ENCODE data around the gene TUBGCP2. TPM values are rescaled to one million over a fixed set of nuclear protein-coding genes. Genes with fewer than 3 reads are reported as not detected.
"Not testable (repeated sequence)": the region's sequence is repeated elsewhere in the genome, so short reads cannot be mapped to it uniquely, and the experiment has no call there.

Gene TUBGCP2
- total RNA-seq, 1 donor from 2014 or later = 65.0 TPM

GRCh38 chr10:133234796-133235195, 73.9 kb downstream of the TUBGCP2 start:
- H3K36me3 Mint-ChIP-seq (ENCODE audit: low read depth); H3K9me3 Mint-ChIP-seq; intact Hi-C loops (cut with micrococcal nuclease); DNase-seq (ENCODE audit: low spot score); H3K27ac Mint-ChIP-seq; H3K4me1 Mint-ChIP-seq (ENCODE audit: low read depth): not testable (repeated sequence)
- H3K27me3 Mint-ChIP-seq (ENCODE audit: insufficient read depth) = peaks cover 55% of the 10 kb centered on the region
- H3K4me3 Mint-ChIP-seq = peak overlapping the region; percentile 30

- no peak overlapping the region for H3K4me3 Mint-ChIP-seq
- H3K27me3 Mint-ChIP-seq (ENCODE audit: insufficient read depth) = peaks cover 58% of the 10 kb centered on the region
- intact Hi-C loops (cut with micrococcal nuclease) = no loop called here
- DNase-seq (ENCODE audit: low spot score) = no peak
- no peak overlapping the region for H3K27ac Mint-ChIP-seq
- no peaks in the 10 kb centered on the region for H3K9me3 Mint-ChIP-seq
- H3K36me3 Mint-ChIP-seq (ENCODE audit: low read depth) = peaks cover 2% of the 10 kb centered on the region
- peaks cover 4% of the 10 kb centered on the region for H3K4me1 Mint-ChIP-seq (ENCODE audit: low read depth)
These were observed 76.6 kb downstream of the TUBGCP2 start for GRCh38 chr10:133231946-133232574.

DNA sequence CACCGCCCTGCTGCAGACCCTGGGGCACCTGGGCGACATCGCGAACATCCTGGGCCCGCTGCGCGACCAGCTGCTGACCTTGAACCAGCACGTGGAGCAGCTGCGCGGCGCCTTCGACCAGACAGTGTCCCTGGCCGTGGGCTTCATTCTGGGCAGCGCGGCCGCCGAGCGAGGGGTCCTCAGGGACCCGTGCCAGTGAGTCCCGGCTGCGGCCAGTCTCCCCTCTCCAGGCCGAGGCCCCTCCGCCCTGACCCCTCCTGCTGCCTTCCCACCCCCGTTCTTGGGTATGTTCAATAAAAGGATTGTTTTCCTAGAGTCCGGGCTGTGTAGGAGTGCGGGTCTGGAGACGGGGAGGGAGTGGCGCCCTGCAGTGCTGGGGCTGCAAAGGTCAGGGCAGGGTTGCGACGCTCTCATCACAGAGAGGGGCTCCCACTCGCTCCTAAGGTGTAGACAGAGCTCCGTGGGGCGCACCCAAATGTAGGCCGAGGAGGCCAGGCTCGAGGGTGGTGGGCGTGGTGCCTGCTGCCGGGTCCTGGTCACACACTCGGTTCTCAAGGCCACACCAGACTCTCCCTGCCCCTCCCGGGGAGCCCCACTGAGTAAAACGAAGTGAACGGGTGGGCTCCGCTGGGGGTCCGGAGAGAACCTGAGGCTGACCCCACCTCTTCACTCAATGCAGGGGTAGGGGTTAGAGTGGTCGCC, 77.3 kb downstream of the TUBGCP2 start:
- H3K4me3 Mint-ChIP-seq = no peak overlapping the region
- no peaks in the 10 kb centered on the region for H3K9me3 Mint-ChIP-seq
- intact Hi-C loops (cut with micrococcal nuclease) = no loop called here
- no peak for DNase-seq (ENCODE audit: low spot score)
- H3K36me3 Mint-ChIP-seq (ENCODE audit: low read depth) = peaks cover 2% of the 10 kb centered on the region
- peaks cover 9% of the 10 kb centered on the region for H3K4me1 Mint-ChIP-seq (ENCODE audit: low read depth)
- peaks cover 64% of the 10 kb centered on the region for H3K27me3 Mint-ChIP-seq (ENCODE audit: insufficient read depth)
- no peak overlapping the region for H3K27ac Mint-ChIP-seq

DNA sequence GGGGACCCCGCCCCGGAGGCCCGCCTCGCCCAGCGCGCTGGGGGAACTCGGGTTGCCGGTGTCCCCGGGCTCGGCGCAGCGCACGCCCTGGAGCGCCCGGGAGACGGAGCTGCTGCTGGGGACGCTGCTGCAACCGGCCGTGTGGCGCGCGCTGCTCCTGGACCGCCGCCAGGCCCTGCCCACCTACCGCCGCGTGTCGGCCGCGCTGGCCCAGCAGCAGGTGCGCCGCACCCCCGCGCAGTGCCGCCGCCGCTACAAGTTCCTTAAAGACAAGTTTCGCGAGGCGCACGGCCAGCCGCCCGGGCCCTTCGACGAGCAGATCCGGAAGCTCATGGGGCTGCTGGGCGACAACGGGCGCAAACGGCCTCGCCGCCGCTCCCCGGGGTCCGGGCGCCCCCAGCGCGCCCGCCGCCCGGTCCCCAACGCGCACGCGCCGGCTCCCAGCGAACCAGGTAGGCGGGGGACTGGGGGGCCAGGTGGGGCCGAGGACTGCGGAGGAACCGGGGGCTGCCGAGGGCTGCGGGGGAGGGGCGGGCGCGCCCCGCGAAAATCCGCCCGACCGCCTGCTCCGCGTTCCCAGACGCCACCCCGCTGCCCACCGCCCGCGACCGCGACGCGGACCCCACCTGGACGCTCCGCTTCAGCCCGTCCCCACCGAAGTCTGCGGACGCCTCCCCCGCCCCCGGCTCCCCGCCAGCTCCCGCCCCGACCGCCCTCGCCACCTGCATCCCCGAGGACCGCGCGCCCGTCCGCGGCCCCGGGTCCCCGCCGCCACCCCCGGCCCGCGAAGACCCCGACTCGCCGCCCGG, 78.1 kb downstream of the TUBGCP2 start:
- peaks cover 2% of the 10 kb centered on the region for H3K36me3 Mint-ChIP-seq (ENCODE audit: low read depth)
- peaks cover 17% of the 10 kb centered on the region for H3K4me1 Mint-ChIP-seq (ENCODE audit: low read depth)
- no peak overlapping the region for H3K4me3 Mint-ChIP-seq
- H3K9me3 Mint-ChIP-seq = no peaks in the 10 kb centered on the region
- no peak overlapping the region for H3K27ac Mint-ChIP-seq
- intact Hi-C loops (cut with micrococcal nuclease) = no loop called here
- H3K27me3 Mint-ChIP-seq (ENCODE audit: insufficient read depth) = peaks cover 69% of the 10 kb centered on the region
- DNase-seq (ENCODE audit: low spot score) = no peak

DNA sequence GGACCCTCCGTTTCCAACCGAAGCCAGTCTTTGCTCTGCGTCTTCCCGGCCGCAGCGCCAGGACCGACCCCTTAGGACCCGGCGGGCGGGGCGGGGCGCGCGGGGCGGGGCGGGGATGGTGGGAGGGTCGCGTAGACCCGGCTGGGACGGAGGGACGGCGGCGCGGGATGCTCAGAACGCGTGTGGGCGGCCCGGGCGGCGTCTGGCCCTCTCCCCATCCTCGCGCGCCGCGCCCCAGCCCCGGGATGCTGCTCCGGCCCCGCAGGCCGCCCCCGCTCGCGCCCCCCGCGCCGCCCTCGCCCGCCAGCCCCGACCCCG, 78.7 kb downstream of the TUBGCP2 start, which contains the start of gene UTF1:
Gene UTF1, plus strand, starts transcription at position 174 of the 318 bp plus-strand sequence. Its CDS starts 72 bp downstream, at position 246.
- peaks cover 2% of the 10 kb centered on the region for H3K36me3 Mint-ChIP-seq (ENCODE audit: low read depth)
- H3K9me3 Mint-ChIP-seq = no peaks in the 10 kb centered on the region
- peaks cover 67% of the 10 kb centered on the region for H3K27me3 Mint-ChIP-seq (ENCODE audit: insufficient read depth)
- intact Hi-C loops (cut with micrococcal nuclease) = no loop called here
- DNase-seq (ENCODE audit: low spot score) = no peak
- H3K27ac Mint-ChIP-seq = peak within 1 kb of the TSS; percentile 44
- no peak within 1 kb of the TSS for H3K4me3 Mint-ChIP-seq
- H3K4me1 Mint-ChIP-seq (ENCODE audit: low read depth) = peaks cover 18% of the 10 kb centered on the region

DNA sequence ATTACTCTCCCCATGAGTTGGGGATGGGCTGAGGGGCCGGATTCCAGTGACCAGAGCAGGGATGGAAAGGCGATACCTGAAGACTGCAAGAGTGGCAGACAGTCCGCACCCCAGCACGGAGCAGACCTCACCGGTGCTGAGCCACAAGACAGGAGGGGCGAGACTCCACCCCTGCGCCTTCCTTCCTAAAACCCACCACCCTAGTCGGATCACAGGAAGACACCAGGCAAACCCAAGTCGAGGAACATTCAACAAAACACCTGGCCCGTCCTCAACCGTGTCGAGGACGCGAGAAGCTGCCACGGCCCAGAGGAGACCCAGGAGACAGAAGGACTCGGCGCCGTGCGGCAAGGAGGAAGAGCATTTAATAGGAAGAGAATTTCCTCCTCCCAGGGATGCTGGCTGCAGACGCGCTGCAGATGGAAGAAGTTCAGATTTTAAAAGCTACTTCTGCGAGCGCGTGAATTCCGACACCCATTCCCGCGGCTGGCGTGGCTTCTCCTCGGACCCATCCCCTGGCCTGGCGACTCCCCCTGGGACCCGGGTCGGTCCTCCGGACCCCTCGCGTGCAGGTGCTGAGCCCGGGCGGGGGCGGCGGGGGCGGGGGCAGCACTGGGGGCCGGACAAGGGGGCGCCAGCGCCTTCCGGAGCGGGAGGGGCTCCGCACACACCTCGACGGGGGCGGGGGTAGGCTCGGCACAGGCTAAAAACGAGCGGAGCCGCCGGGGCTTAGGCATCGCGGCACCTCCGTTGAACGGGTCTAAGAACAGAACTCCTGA, 79.2 kb downstream of the TUBGCP2 start:
- no peaks in the 10 kb centered on the region for H3K9me3 Mint-ChIP-seq
- H3K27ac Mint-ChIP-seq = peak overlapping the region; percentile 44
- H3K36me3 Mint-ChIP-seq (ENCODE audit: low read depth) = peaks cover 2% of the 10 kb centered on the region
- intact Hi-C loops (cut with micrococcal nuclease) = loop anchor here (5.0 kb wide), 1 partner anchor 442 kb away; the partner anchor contains the start of gene NKX6-2
- peaks cover 18% of the 10 kb centered on the region for H3K4me1 Mint-ChIP-seq (ENCODE audit: low read depth)
- DNase-seq (ENCODE audit: low spot score) = no peak
- no peak overlapping the region for H3K4me3 Mint-ChIP-seq
- peaks cover 63% of the 10 kb centered on the region for H3K27me3 Mint-ChIP-seq (ENCODE audit: insufficient read depth)

Other genes starting within 250 kb of the TUBGCP2 start
- not detected in 2 replicates for gene ADGRA1, start 220.9 kb downstream of the TUBGCP2 start, total RNA-seq
- gene KNDC1, start 148.7 kb downstream of the TUBGCP2 start, total RNA-seq = 0.22 and 0.54 TPM in 2 replicates
- gene UTF1, start 78.7 kb downstream of the TUBGCP2 start, total RNA-seq = 0.17 TPM in 1 of 2 replicates, not detected in the other
- not detected in 2 replicates for gene VENTX, start 71.0 kb downstream of the TUBGCP2 start, total RNA-seq
- gene ADAM8, start 32.0 kb downstream of the TUBGCP2 start, total RNA-seq = 133 and 138 TPM in 2 replicates
- gene ZNF511, start within 50 bp of the TUBGCP2 start, total RNA-seq = 69.6 and 76.3 TPM in 2 replicates
- gene CALY, start 28.0 kb upstream of the TUBGCP2 start, total RNA-seq = not detected in 2 replicates
- not detected in 2 replicates for gene PRAP1, start 38.5 kb upstream of the TUBGCP2 start, total RNA-seq
- gene FUOM, start 49.1 kb upstream of the TUBGCP2 start, total RNA-seq = 45.4 and 51.8 TPM in 2 replicates
- gene ECHS1, start 64.5 kb upstream of the TUBGCP2 start, total RNA-seq = 69.3 and 69.6 TPM in 2 replicates
- gene PAOX, start 70.4 kb upstream of the TUBGCP2 start, total RNA-seq = 6.6 and 7.5 TPM in 2 replicates
- 64.9 and 67.9 TPM in 2 replicates for gene MTG1, start 85.3 kb upstream of the TUBGCP2 start, total RNA-seq
- not detected in 2 replicates for gene SPRN, start 115.8 kb upstream of the TUBGCP2 start, total RNA-seq
- gene SCART1, start 145.1 kb upstream of the TUBGCP2 start, total RNA-seq = 1.2 and 1.5 TPM in 2 replicates
- gene CYP2E1, start 218.5 kb upstream of the TUBGCP2 start, total RNA-seq = 0.52 TPM in 1 of 2 replicates, not detected in the other